HepG2 (cell line): ENCODE results near the gene TRRAP.
A peak's percentile ranks its signal among the peaks of the same experiment; 100 is the strongest.

Experiments used
- CEBPB ChIP-seq: IDR thresholded peaks from 2 replicates; pipeline ENCODE4 v1.6.1; 2011; ENCODE audit warnings: low read depth, low read length, improper control_type of control experiment, borderline replicate concordance
- EP300 ChIP-seq, 3 experiments: sonication (generic) in 1 of 3; formaldehyde crosslinking in 1 of 3; IDR thresholded peaks; 2 replicates each; pipeline versions ENCODE4 v1.5.1 to v1.6.1; 2011 to 2020; ENCODE audit warnings: low read depth in 2 of 3, low read length in 2 of 3, borderline replicate concordance in 1 of 3, improper control_type of control experiment in 1 of 3, mild to moderate bottlenecking in 1 of 3, missing genetic modification reagents in 1 of 3, moderate library complexity in 1 of 3
- EZH2 ChIP-seq: conservative IDR thresholded peaks from 2 replicates; pipeline ENCODE4 v1.6.1; 2012; ENCODE audit warnings: mild to moderate bottlenecking, low read depth, low read length, moderate library complexity
- FOXA1 ChIP-seq, 2 experiments: fragments of 450-650 bp in 1 of 2; sonication (generic) in 1 of 2; formaldehyde crosslinking in 1 of 2; IDR thresholded peaks; 2 replicates each; pipeline versions ENCODE4 v1.4.0 to v1.6.1; 2016 to 2020; ENCODE audit warnings: missing genetic modification reagents in 1 of 2
- MEIS2 ChIP-seq: sonication (generic); formaldehyde crosslinking; IDR thresholded peaks from 2 replicates; pipeline ENCODE4 v1.9.0; 2021; ENCODE audit warnings: mild to moderate bottlenecking, missing genetic modification reagents
- POLR2A ChIP-seq, 2 experiments: IDR thresholded peaks; 2 replicates each; pipeline ENCODE4 v1.6.1; 2011; ENCODE audit warnings: low read depth in 2 of 2, low read length in 2 of 2, mild to moderate bottlenecking in 1 of 2, moderate library complexity in 1 of 2; ENCODE audit not compliant: insufficient read depth in 1 of 2
- RBM22 ChIP-seq: fragments of 200-400 bp; formaldehyde crosslinking; optimal IDR thresholded peaks from 2 replicates; pipeline ENCODE3; 2017; ENCODE audit warnings: mild to moderate bottlenecking, low read length, moderate library complexity
- ZMYM3 ChIP-seq: sonication (generic); formaldehyde crosslinking; IDR thresholded peaks from 2 replicates; pipeline ENCODE4 v1.5.1; 2020; ENCODE audit warnings: mild to moderate bottlenecking, missing genetic modification reagents
- ZNF24 ChIP-seq: fragments of 450-650 bp; IDR thresholded peaks from 2 replicates; pipeline ENCODE4 v1.6.1; 2017; ENCODE audit warnings: antibody characterized with exemption, mild to moderate bottlenecking
- TF ChIP-seq, protein P1 (sequence below): sonication (generic); formaldehyde crosslinking; IDR thresholded peaks from 2 replicates; pipeline ENCODE4 v1.5.0; 2020; ENCODE audit warnings: mild to moderate bottlenecking, missing genetic modification reagents, moderate library complexity
- TF ChIP-seq, protein P2 (sequence below), 2 experiments: fragments of 450-650 bp in 1 of 2; sonication (generic) in 1 of 2; formaldehyde crosslinking in 1 of 2; IDR thresholded peaks; 2 replicates each; pipeline versions ENCODE4 v1.6.1 to v1.8.0; 2016 to 2022; ENCODE audit warnings: antibody characterized with exemption in 1 of 2, mild to moderate bottlenecking in 1 of 2, missing genetic modification reagents in 1 of 2
- TF ChIP-seq, protein P3 (sequence below): sonication (generic); formaldehyde crosslinking; IDR thresholded peaks from 2 replicates; pipeline ENCODE4 v1.5.0; 2020; ENCODE audit warnings: mild to moderate bottlenecking, missing genetic modification reagents, borderline replicate concordance

DNA sequence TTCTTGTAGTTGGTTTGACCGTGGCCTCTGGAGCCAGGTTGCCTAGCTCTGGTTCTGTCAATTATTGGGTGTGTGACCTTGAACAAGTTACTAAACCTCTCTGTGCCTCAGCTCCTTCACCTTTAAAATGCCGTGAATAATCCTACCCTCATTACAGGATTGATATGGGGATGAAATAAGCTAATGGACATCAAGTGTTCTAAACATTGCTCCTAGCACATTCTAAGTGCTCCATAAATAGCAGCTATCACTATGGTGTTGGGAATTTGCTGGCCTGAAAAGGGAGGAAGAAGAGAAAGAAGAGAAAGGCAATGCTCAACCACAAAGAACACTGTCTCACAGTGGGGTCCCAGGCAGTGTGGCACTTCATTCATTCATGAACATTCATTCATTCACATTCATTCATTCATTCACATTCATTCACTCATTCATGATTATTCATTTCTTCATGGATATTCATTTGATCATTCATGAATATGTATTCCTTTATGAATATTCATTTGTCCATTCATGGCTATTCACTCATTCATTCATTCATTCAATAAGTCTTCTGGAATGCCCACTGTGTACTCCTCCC lies 47.3 kb upstream of the TRRAP start:
- TF ChIP-seq, protein P1, sequence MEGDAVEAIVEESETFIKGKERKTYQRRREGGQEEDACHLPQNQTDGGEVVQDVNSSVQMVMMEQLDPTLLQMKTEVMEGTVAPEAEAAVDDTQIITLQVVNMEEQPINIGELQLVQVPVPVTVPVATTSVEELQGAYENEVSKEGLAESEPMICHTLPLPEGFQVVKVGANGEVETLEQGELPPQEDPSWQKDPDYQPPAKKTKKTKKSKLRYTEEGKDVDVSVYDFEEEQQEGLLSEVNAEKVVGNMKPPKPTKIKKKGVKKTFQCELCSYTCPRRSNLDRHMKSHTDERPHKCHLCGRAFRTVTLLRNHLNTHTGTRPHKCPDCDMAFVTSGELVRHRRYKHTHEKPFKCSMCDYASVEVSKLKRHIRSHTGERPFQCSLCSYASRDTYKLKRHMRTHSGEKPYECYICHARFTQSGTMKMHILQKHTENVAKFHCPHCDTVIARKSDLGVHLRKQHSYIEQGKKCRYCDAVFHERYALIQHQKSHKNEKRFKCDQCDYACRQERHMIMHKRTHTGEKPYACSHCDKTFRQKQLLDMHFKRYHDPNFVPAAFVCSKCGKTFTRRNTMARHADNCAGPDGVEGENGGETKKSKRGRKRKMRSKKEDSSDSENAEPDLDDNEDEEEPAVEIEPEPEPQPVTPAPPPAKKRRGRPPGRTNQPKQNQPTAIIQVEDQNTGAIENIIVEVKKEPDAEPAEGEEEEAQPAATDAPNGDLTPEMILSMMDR (CRISPR knock-in tag): no peak
- TF ChIP-seq EZH2 (no peak), ZNF24 (0 out of 2 replicates have a peak, but pooled peaks have one; percentile 56), POLR2A (IDR thresholded peaks at IDR 0.05; ENCODE audit: insufficient read depth in 1 of 2, low read depth in 2 of 2, low read length in 2 of 2) (no peak), RBM22 (no peak), MEIS2 (CRISPR knock-in tag) (no peak), CEBPB (no peak), FOXA1 (IDR thresholded peaks at IDR 0.05) (no peak), FOXA1 (CRISPR knock-in tag; IDR thresholded peaks at IDR 0.05) (no peak), ZMYM3 (no peak), EP300 (IDR thresholded peaks at IDR 0.05; ENCODE audit: low read depth in 2 of 2, low read length in 2 of 2) (no peak), EP300 (CRISPR knock-in tag; IDR thresholded peaks at IDR 0.05; ENCODE audit: borderline replicate concordance) (no peak)
- TF ChIP-seq, protein P2, sequence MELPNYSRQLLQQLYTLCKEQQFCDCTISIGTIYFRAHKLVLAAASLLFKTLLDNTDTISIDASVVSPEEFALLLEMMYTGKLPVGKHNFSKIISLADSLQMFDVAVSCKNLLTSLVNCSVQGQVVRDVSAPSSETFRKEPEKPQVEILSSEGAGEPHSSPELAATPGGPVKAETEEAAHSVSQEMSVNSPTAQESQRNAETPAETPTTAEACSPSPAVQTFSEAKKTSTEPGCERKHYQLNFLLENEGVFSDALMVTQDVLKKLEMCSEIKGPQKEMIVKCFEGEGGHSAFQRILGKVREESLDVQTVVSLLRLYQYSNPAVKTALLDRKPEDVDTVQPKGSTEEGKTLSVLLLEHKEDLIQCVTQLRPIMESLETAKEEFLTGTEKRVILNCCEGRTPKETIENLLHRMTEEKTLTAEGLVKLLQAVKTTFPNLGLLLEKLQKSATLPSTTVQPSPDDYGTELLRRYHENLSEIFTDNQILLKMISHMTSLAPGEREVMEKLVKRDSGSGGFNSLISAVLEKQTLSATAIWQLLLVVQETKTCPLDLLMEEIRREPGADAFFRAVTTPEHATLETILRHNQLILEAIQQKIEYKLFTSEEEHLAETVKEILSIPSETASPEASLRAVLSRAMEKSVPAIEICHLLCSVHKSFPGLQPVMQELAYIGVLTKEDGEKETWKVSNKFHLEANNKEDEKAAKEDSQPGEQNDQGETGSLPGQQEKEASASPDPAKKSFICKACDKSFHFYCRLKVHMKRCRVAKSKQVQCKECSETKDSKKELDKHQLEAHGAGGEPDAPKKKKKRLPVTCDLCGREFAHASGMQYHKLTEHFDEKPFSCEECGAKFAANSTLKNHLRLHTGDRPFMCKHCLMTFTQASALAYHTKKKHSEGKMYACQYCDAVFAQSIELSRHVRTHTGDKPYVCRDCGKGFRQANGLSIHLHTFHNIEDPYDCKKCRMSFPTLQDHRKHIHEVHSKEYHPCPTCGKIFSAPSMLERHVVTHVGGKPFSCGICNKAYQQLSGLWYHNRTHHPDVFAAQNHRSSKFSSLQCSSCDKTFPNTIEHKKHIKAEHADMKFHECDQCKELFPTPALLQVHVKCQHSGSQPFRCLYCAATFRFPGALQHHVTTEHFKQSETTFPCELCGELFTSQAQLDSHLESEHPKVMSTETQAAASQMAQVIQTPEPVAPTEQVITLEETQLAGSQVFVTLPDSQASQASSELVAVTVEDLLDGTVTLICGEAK (IDR thresholded peaks at IDR 0.05): no peak
- TF ChIP-seq, protein P2 (CRISPR knock-in tag; IDR thresholded peaks at IDR 0.05): no peak
- TF ChIP-seq, protein P3, sequence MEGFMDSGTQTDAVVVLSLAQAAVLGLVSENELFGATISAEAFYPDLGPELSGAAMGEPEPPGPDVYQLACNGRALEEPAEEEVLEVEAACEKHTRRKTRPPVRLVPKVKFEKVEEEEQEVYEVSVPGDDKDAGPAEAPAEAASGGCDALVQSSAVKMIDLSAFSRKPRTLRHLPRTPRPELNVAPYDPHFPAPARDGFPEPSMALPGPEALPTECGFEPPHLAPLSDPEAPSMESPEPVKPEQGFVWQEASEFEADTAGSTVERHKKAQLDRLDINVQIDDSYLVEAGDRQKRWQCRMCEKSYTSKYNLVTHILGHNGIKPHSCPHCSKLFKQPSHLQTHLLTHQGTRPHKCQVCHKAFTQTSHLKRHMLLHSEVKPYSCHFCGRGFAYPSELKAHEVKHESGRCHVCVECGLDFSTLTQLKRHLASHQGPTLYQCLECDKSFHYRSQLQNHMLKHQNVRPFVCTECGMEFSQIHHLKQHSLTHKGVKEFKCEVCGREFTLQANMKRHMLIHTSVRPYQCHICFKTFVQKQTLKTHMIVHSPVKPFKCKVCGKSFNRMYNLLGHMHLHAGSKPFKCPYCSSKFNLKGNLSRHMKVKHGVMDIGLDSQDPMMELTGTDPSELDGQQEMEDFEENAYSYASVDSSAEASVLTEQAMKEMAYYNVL (CRISPR knock-in tag): no peak
